ENCODE results near the gene ATCAY. TPM values are rescaled to one million over a fixed set of nuclear protein-coding genes. Genes with fewer than 3 reads are reported as not detected.

The ATCAY gene
- total and polyA plus RNA-seq, 2 of the 13 experiments (the other 11 are each of a cell fraction or from before 2014, with no cell fraction given): not detected

- TF ChIP-seq RNF219 (CRISPR knock-in tag; IDR thresholded peaks at IDR 0.05): no peak
- TF ChIP-seq ELF1 (CRISPR knock-in tag; IDR thresholded peaks at IDR 0.05): peak; percentile 92
- TF ChIP-seq KLF12 (CRISPR knock-in tag; IDR thresholded peaks at IDR 0.05; ENCODE audit: borderline replicate concordance): 0 out of 2 replicates have a peak, but pooled peaks have one; percentile 23
- TF ChIP-seq ZNF740 (CRISPR knock-in tag; IDR thresholded peaks at IDR 0.05): no peak
- no peak; the same call in 1 of the 2 replicates for TF ChIP-seq RAD21 (CRISPR knock-in tag; IDR thresholded peaks at IDR 0.05)
- TF ChIP-seq SRSF9 (IDR thresholded peaks at IDR 0.05; ENCODE audit: borderline replicate concordance, insufficient read depth, low read depth, low read length, poor library complexity, severe bottlenecking): no peak
- TF ChIP-seq PTBP1 (IDR thresholded peaks at IDR 0.05; ENCODE audit: low read depth, low read length, poor library complexity, severe bottlenecking): no peak
- TF ChIP-seq SAFB2 (CRISPR knock-in tag; IDR thresholded peaks at IDR 0.05; ENCODE audit: borderline replicate concordance, low read depth): peak; percentile 67; the same call in 1 of the 2 replicates
- TF ChIP-seq MLLT10 (CRISPR knock-in tag; IDR thresholded peaks at IDR 0.05): no peak
- no peak for TF ChIP-seq ZNF552 (CRISPR knock-in tag; IDR thresholded peaks at IDR 0.05; ENCODE audit: borderline replicate concordance)
- TF ChIP-seq ZFX (CRISPR knock-in tag; IDR thresholded peaks at IDR 0.05; ENCODE audit: low read depth): peak; percentile 70
- no peak for TF ChIP-seq ETV6 (CRISPR knock-in tag; conservative IDR thresholded peaks at IDR 0.05)
- TF ChIP-seq ZFAT (CRISPR knock-in tag; conservative IDR thresholded peaks at IDR 0.05): no peak
- no peak for TF ChIP-seq USF2 (IDR thresholded peaks at IDR 0.05; ENCODE audit: low read depth, low read length)
- peak; percentile 43; the same call in 1 of the 2 replicates for TF ChIP-seq USF2 (CRISPR knock-in tag; IDR thresholded peaks at IDR 0.05; ENCODE audit: borderline replicate concordance)
- peak; percentile 50 to 68 for TF ChIP-seq POLR2A (IDR thresholded peaks at IDR 0.05; ENCODE audit: insufficient read depth in 1 of 2, low read depth in 2 of 2, low read length in 2 of 2)
- TF ChIP-seq ZNF768 (CRISPR knock-in tag; IDR thresholded peaks at IDR 0.05): no peak; the same call in 1 of the 2 replicates
- peak; percentile 91 for TF ChIP-seq CREB1 (IDR thresholded peaks at IDR 0.05)
- TF ChIP-seq CREB1 (CRISPR knock-in tag; IDR thresholded peaks at IDR 0.05): peak; percentile 59; the same call in 1 of the 2 replicates
- TF ChIP-seq ZGPAT (CRISPR knock-in tag; IDR thresholded peaks at IDR 0.05): peak; percentile 61; the same call in 1 of the 2 replicates
- peak; percentile 50; the same call in 1 of the 2 replicates for TF ChIP-seq ZNF451 (CRISPR knock-in tag; IDR thresholded peaks at IDR 0.05)
- TF ChIP-seq DR1 (CRISPR knock-in tag; IDR thresholded peaks at IDR 0.05): no peak
- TF ChIP-seq FOXK1 (CRISPR knock-in tag; IDR thresholded peaks at IDR 0.05; ENCODE audit: borderline replicate concordance, low read depth): no peak; the same call in 1 of the 2 replicates
- TF ChIP-seq SALL2 (CRISPR knock-in tag; IDR thresholded peaks at IDR 0.05): peak; percentile 74
- TF ChIP-seq FOXP1 (IDR thresholded peaks at IDR 0.05): no peak
- no peak for TF ChIP-seq FOXP1 (CRISPR knock-in tag; IDR thresholded peaks at IDR 0.05)
These were observed 90.5 kb downstream of the ATCAY start, which contains the start of gene DAPK3 (continued) for GRCh38 chr19:3970808-3971598.
